Choroid plexus epithelial cell (primary cell): ENCODE data around the gene TNFAIP3.
A peak's percentile ranks its signal among the peaks of the same experiment; 100 is the strongest.

Experiments
- DNase-seq: peaks from one replicate; pipeline ENCODE4 v3.0.0-alpha.2; 2010; ENCODE audit warnings: low read depth
- H3K4me3 ChIP-seq: 2 replicates; pipeline ENCODE4 v1.5.1; 2011; ENCODE audit warnings: low read depth, mild to moderate bottlenecking, control low read depth, low read length, moderate library complexity
- CTCF ChIP-seq: conservative IDR thresholded peaks from 2 replicates; pipeline ENCODE4 v1.5.1; 2011; ENCODE audit warnings: low read depth, mild to moderate bottlenecking, control low read depth, inconsistent platforms, low read length, moderate library complexity

TNFAIP3 gene

GRCh38 chr6:137864812-137865508 lies 2.1 kb upstream of the TNFAIP3 start:
- DNase-seq = no peak
- H3K4me3 ChIP-seq = no peak overlapping the region
- TF ChIP-seq CTCF = no peak

GRCh38 chr6:137866200-137866913 lies 702 bp upstream of the TNFAIP3 start:
- no peak for TF ChIP-seq CTCF
- no peak for DNase-seq
- peak overlapping the region; percentile 60 for H3K4me3 ChIP-seq

- peak overlapping the region; percentile 78 for H3K4me3 ChIP-seq
- TF ChIP-seq CTCF = no peak
- no peak for DNase-seq
Observed at GRCh38 chr6:137867685-137868509, 838 bp downstream of the TNFAIP3 start.

GRCh38 chr6:137868721-137869548 lies 1.9 kb downstream of the TNFAIP3 start:
- H3K4me3 ChIP-seq = peak overlapping the region; percentile 78
- no peak for TF ChIP-seq CTCF

DNA sequence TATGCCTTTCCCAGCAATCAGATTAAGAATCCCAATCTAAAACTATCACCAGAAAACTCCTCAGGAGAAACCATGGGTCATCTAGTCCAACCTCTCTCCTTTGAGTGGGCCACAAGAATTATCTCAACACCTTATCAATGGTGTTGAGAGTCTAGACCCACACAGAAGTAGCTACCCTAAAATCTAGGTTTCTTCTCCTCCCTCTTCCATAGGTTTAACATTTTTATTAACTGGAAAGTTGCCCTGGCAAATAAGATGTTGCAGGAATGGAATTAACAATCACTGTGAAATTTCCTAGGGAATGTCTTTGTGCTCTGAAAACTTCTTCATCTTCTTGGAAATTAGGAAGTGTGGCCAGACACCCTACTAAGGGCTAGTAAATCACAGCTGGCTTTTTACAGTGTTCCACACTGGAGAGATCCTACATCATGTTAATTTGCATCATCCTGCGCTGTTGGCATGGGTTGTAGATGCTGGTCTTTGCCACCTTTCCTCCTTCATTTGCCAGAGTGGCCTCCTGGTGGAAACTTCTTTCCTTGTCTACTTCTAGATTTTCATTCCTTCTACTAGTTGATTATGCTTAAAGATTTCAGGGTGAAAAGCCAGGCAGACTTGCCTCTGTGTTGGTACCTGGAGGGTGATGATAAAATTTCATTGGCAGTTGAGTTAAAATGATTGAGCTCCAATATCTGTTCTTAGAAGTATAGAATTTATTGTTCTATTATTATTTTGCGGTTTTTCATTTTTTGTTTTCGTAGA lies 2.7 kb downstream of the TNFAIP3 start:
- peak; percentile 17 for TF ChIP-seq CTCF
- H3K4me3 ChIP-seq = peak overlapping the region; percentile 78
- DNase-seq = no peak

More at GRCh38 chr6:137868721-137869548, 1.9 kb downstream of the TNFAIP3 start:
- DNase-seq = no peak

GRCh38 chr6:137870308-137870644 lies 3.2 kb downstream of the TNFAIP3 start:
- DNase-seq = no peak
- no peak for TF ChIP-seq CTCF
- peak overlapping the region; percentile 34 for H3K4me3 ChIP-seq
